H1 (cell line): ENCODE measurements around the gene DIAPH2. TPM values are rescaled to one million over a fixed set of nuclear protein-coding genes. Genes with fewer than 3 reads are reported as not detected.

Experiments
- CTCF ChIA-PET: fragments of 300-600 bp; sonication (Branson Sonifier 250); formaldehyde crosslinking; loops from one replicate; lab custom pipeline; 2021; ENCODE audit not compliant: partially characterized antibody; lab: Charles Lee
- POLR2A ChIA-PET: fragments of 300-600 bp; sonication (Branson Sonifier 250); formaldehyde crosslinking; loops from one replicate; lab custom pipeline; 2021; ENCODE audit warnings: inconsistent platforms; ENCODE audit not compliant: partially characterized antibody; lab: Charles Lee
- DNase-seq, 2 experiments: peaks; one replicate each; pipeline versions ENCODE4 v3.0.0 to v3.0.0-alpha.2; 2010 to 2022; ENCODE audit warnings: low spot score in 2 of 2, low read depth in 1 of 2, mixed read lengths in 1 of 2
- FAIRE-seq: peaks from 2 replicates; lab custom pipeline; 2011; peaks lifted over from hg19 to GRCh38; lab: Jason Lieb, UNC
- H2AFZ ChIP-seq: 2 replicates; pipeline ENCODE4 v1.8.1; 2012; ENCODE audit warnings: low read length, inconsistent platforms
- H2AK5ac ChIP-seq: 2 replicates; pipeline ENCODE4 v1.6.1; 2013; ENCODE audit warnings: low read depth, low read length
- H2BK120ac ChIP-seq: replicated peaks from 2 replicates; pipeline ENCODE3; 2013; ENCODE audit warnings: low read depth, low read length, inconsistent platforms
- H2BK12ac ChIP-seq: 2 replicates; pipeline ENCODE4 v1.6.1; 2013; ENCODE audit warnings: low read depth, low read length
- H2BK15ac ChIP-seq: 2 replicates; pipeline ENCODE4 v1.6.1; 2013; ENCODE audit warnings: low read length
- H2BK20ac ChIP-seq: 2 replicates; pipeline ENCODE4 v1.6.1; 2013; ENCODE audit warnings: low read length
- H2BK5ac ChIP-seq: 2 replicates; pipeline ENCODE4 v1.6.1; 2013; ENCODE audit warnings: low read depth, low read length
- H3K14ac ChIP-seq: 2 replicates; pipeline ENCODE4 v1.6.1; 2013; ENCODE audit warnings: inconsistent platforms; ENCODE audit not compliant: insufficient read length
- H3K18ac ChIP-seq: 2 replicates; pipeline ENCODE4 v1.6.1; 2013; ENCODE audit warnings: low read length; ENCODE audit errors: extremely low read depth
- H3K23ac ChIP-seq: 2 replicates; pipeline ENCODE4 v1.6.1; 2013; ENCODE audit warnings: inconsistent platforms; ENCODE audit not compliant: insufficient read length
- H3K23me2 ChIP-seq: 2 replicates; pipeline ENCODE4 v1.6.1; 2013; ENCODE audit warnings: low read depth, low read length
- H3K27ac ChIP-seq: 2 replicates; pipeline ENCODE4 v1.6.1; 2011; ENCODE audit warnings: low read depth, low read length, inconsistent platforms
- H3K27me3 ChIP-seq, 4 experiments: replicated peaks in 1 of 4; 1 replicate in 1 of 4; 2 replicates in 3 of 4; pipeline versions ENCODE4 v1.6.1 to v1.8.1; 2011 to 2013; ENCODE audit warnings: low read length in 3 of 4, mild to moderate bottlenecking in 3 of 4, inconsistent platforms in 2 of 4, mixed read lengths in 2 of 4, moderate library complexity in 1 of 4; ENCODE audit not compliant: control insufficient read depth in 3 of 4, insufficient read depth in 3 of 4; ENCODE audit errors: extremely low read depth in 1 of 4
- H3K36me3 ChIP-seq, 4 experiments: 2 replicates each; pipeline versions ENCODE4 v1.6.1 to v1.8.1; 2011 to 2013; ENCODE audit warnings: mild to moderate bottlenecking in 4 of 4, low read length in 3 of 4, moderate library complexity in 2 of 4, control low read depth in 1 of 4, inconsistent platforms in 1 of 4; ENCODE audit not compliant: insufficient read depth in 4 of 4, control insufficient read depth in 2 of 4
- H3K4ac ChIP-seq: replicated peaks from 2 replicates; pipeline ENCODE3; 2013; ENCODE audit warnings: low read length, low read depth, mixed read lengths, inconsistent platforms; ENCODE audit not compliant: insufficient read length
- H3K4me1 ChIP-seq, 4 experiments: replicated peaks in 1 of 4; 1 replicate in 1 of 4; 2 replicates in 3 of 4; pipeline versions ENCODE4 v1.6.1 to v1.8.1; 2011 to 2013; ENCODE audit warnings: low read length in 3 of 4, inconsistent platforms in 2 of 4, mixed read lengths in 1 of 4; ENCODE audit not compliant: insufficient read depth in 4 of 4, control insufficient read depth in 3 of 4
- H3K4me2 ChIP-seq, 2 experiments: 2 replicates each; pipeline versions ENCODE4 v1.6.1 to v1.8.1; 2011 to 2013; ENCODE audit warnings: low read depth in 2 of 2, low read length in 2 of 2, control low read depth in 1 of 2, inconsistent platforms in 1 of 2, mild to moderate bottlenecking in 1 of 2; ENCODE audit not compliant: insufficient read depth in 1 of 2
- H3K4me3 ChIP-seq, 4 experiments: fragments of 200-600, 300-600 bp in 1 of 4; sonication (generic), shearing (Covaris generic), sonication (Bioruptor Twin) in 1 of 4; 2 replicates each; pipeline versions ENCODE4 v1.5.1 to v1.8.1; 2011 to 2016; ENCODE audit warnings: low read length in 4 of 4, low read depth in 3 of 4, control low read depth in 2 of 4, inconsistent platforms in 2 of 4, mild to moderate bottlenecking in 2 of 4, mixed read lengths in 1 of 4, moderate library complexity in 1 of 4; ENCODE audit not compliant: insufficient read depth in 2 of 4; ENCODE audit errors: extremely low read depth in 1 of 4
- H3K56ac ChIP-seq: replicated peaks from 2 replicates; pipeline ENCODE3; 2013; ENCODE audit warnings: low read depth, mild to moderate bottlenecking, mixed read lengths, low read length, inconsistent platforms; ENCODE audit not compliant: insufficient read length
- H3K79me1 ChIP-seq: 2 replicates; pipeline ENCODE4 v1.6.1; 2013; ENCODE audit warnings: low read depth, low read length, control low read depth
- H3K79me2 ChIP-seq, 2 experiments: 2 replicates each; pipeline versions ENCODE4 v1.6.1 to v1.8.1; 2012 to 2013; ENCODE audit warnings: low read length in 2 of 2, mild to moderate bottlenecking in 2 of 2, inconsistent platforms in 1 of 2; ENCODE audit not compliant: insufficient read depth in 2 of 2, control insufficient read depth in 1 of 2
- H3K9ac ChIP-seq, 4 experiments: replicated peaks in 1 of 4; 1 replicate in 1 of 4; 2 replicates in 3 of 4; pipeline versions ENCODE4 v1.6.1 to v1.8.1; 2011 to 2013; ENCODE audit warnings: low read depth in 3 of 4, low read length in 3 of 4, control low read depth in 2 of 4, mild to moderate bottlenecking in 2 of 4, moderate library complexity in 2 of 4, inconsistent platforms in 1 of 4; ENCODE audit errors: extremely low read depth in 1 of 4
- H3K9me3 ChIP-seq, 2 experiments: 2 replicates each; pipeline versions ENCODE4 v1.6.1 to v1.8.1; 2012 to 2013; ENCODE audit warnings: mild to moderate bottlenecking in 2 of 2, moderate library complexity in 2 of 2, control low read depth in 1 of 2, inconsistent platforms in 1 of 2, low read depth in 1 of 2, low read length in 1 of 2, mixed read lengths in 1 of 2; ENCODE audit not compliant: insufficient read depth in 2 of 2
- H4K20me1 ChIP-seq, 2 experiments: replicated peaks in 1 of 2; 2 replicates each; pipeline versions ENCODE3 to v1.8.1; 2011 to 2013; ENCODE audit warnings: inconsistent platforms in 2 of 2, low read length in 2 of 2, mild to moderate bottlenecking in 1 of 2; ENCODE audit not compliant: insufficient read depth in 2 of 2, control insufficient read depth in 1 of 2
- H4K5ac ChIP-seq: 2 replicates; pipeline ENCODE4 v1.6.1; 2013; ENCODE audit warnings: low read length, low read depth, mixed read lengths, inconsistent platforms; ENCODE audit not compliant: insufficient read length
- H4K8ac ChIP-seq: 2 replicates; pipeline ENCODE4 v1.8.0; 2013; ENCODE audit warnings: mild to moderate bottlenecking, moderate library complexity, low read length, inconsistent platforms; ENCODE audit not compliant: insufficient read depth; ENCODE audit errors: extremely low read depth
- H4K91ac ChIP-seq: replicated peaks from 2 replicates; pipeline ENCODE3; 2013; ENCODE audit warnings: low read length, mixed read lengths, inconsistent platforms; ENCODE audit not compliant: insufficient read length
- BCL11A ChIP-seq, 2 experiments: IDR thresholded peaks; one replicate each; pipeline ENCODE4 v1.6.1; 2011; ENCODE audit warnings: low read depth in 2 of 2, low read length in 2 of 2, mild to moderate bottlenecking in 2 of 2
- CHD1 ChIP-seq: IDR thresholded peaks from 2 replicates; pipeline ENCODE4 v1.6.1; 2012; ENCODE audit warnings: low read depth, low read length, improper control_type of control experiment
- RNF2 ChIP-seq: fragments of 200-900, 300-1000 bp; sonication (generic); IDR thresholded peaks from 2 replicates; pipeline ENCODE4 v1.7.1; 2016; ENCODE audit warnings: borderline replicate concordance, low read depth, mild to moderate bottlenecking, antibody characterized with exemption, low read length; ENCODE audit not compliant: poor library complexity, severe bottlenecking; ENCODE audit errors: missing control alignments
- SIRT6 ChIP-seq: IDR thresholded peaks from one replicate; pipeline ENCODE4 v1.7.1; 2012; ENCODE audit warnings: low read length, inconsistent platforms
- SUZ12 ChIP-seq: fragments of 200-600 bp; sonication (generic); IDR thresholded peaks from 2 replicates; pipeline ENCODE4 v1.6.1; 2012; ENCODE audit warnings: mild to moderate bottlenecking, inconsistent platforms, low read length, moderate library complexity, mixed read lengths
- WGBS, 2 experiments: shearing (Covaris generic) in 1 of 2; methylation state at CpG; one replicate each; pipeline versions ENCODE4 v1.1.6 to v1.1.7; 2013 to 2015; ENCODE audit warnings: low lambda C conversion rate in 2 of 2, mixed read lengths in 2 of 2, inconsistent platforms in 1 of 2, low coverage in 1 of 2, missing lambda C conversion rate in 1 of 2; ENCODE audit not compliant: insufficient replicate concordance in 2 of 2, insufficient coverage in 1 of 2, insufficient read length in 1 of 2; ENCODE audit errors: extremely low coverage in 1 of 2, missing lambda C conversion rate in 1 of 2; 5-methylcytosine and 5-hydroxymethylcytosine counted together
- polyA plus RNA-seq, 7 experiments: library from polyadenylated mRNA; depleted of rRNA in 3 of 7; stranded (reverse) in 5 of 7; unstranded in 2 of 7; fragments of >200 nt in 5 of 7; fragments of 200-250 nt in 2 of 7; gene quantifications; 1 replicate in 5 of 7; 2 replicates in 1 of 7; 4 replicates in 1 of 7; pipeline versions ENCODE4 v1.2.1 to v1.2.3, GENCODE V29; 2011 to 2013; ENCODE audit warnings: missing spikeins in 2 of 7, mixed read lengths in 2 of 7
- total RNA-seq: library from RNA; stranded (reverse); fragmentation: NEBNext Ultra II Directional; extraction: Animal tissue kit (Norgen Biotek cat#: 25700); gene quantifications from 2 replicates; pipeline ENCODE4 v1.2.1, GENCODE V29; 2021

Gene DIAPH2
- total and polyA plus RNA-seq, 2 of the 8 experiments (the other 6 are each of a cell fraction or from before 2014, with no cell fraction given) = 4.4 to 24.3 TPM

DNA sequence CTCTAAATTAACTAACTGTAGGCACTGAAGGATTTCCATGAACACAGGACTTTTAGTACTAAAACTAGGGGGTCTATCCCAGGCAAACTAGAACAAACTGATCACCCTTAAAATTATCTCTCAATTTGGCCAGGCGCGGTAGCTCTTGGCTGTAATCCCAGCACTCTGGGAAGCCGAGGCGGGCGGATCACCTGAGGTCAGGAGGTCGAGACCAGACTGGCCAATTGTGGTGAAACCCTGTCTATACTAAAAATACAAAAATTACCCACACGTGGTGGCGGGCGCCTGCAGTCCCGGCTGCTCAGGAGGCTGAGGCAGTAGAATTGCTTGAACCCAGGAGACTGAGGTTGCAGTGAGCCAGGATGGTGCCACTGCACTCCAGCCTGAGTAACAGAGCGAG is 635.7 kb downstream of the DIAPH2 start:
- no peak for FAIRE-seq
- WGBS, 2 experiments = 96% methylated on average over 10 of the region's 11 CpGs; no CpG with 5 or more reads in 1 of the 2 experiments
- DNase-seq = no peak
- CTCF ChIA-PET = no interaction called here
- Histone ChIP-seq H3K9me3 (no peaks in the 10 kb centered on the region), H3K14ac (no peak overlapping the region), H4K8ac (no peak overlapping the region), H2BK15ac (no peak overlapping the region), H3K79me1 (no peaks in the 10 kb centered on the region), H2BK120ac (no peak overlapping the region), H3K18ac (no peak overlapping the region), H3K4me3 (no peak overlapping the region), H3K9ac (no peak overlapping the region), H2AK5ac (no peak overlapping the region), H3K27me3 (no peaks in the 10 kb centered on the region), H2BK20ac (no peak overlapping the region), H2AFZ (no peak overlapping the region), H3K23me2 (no peaks in the 10 kb centered on the region), H3K4me1 (no peaks in the 10 kb centered on the region), H4K5ac (no peak overlapping the region), H3K27ac (no peak overlapping the region), H4K91ac (no peak overlapping the region), H2BK12ac (no peak overlapping the region), H3K4me2 (no peak overlapping the region), H2BK5ac (no peak overlapping the region), H3K4ac (no peak overlapping the region), H4K20me1 (no peaks in the 10 kb centered on the region), H3K23ac (no peak overlapping the region), H3K36me3 (peaks cover 0 to 14% (median 0%) of the 10 kb centered on the region in 4 experiments; a peak in 3 of 8 replicates), H3K79me2 (peaks cover 0 to 78% of the 10 kb centered on the region in 2 experiments; a peak in 3 of 4 replicates), H3K56ac (no peak overlapping the region)
- POLR2A ChIA-PET = interaction anchor here (0.9 to 1.0 kb wide), 2 partner anchors 8 to 14 kb away, joined by 3 to 7 read pairs; no protein-coding TSS in a partner anchor
- TF ChIP-seq CHD1 = no peak
- TF ChIP-seq SUZ12 = no peak
- TF ChIP-seq BCL11A (IDR thresholded peaks at IDR 0.05; ENCODE audit: low read depth in 2 of 2, low read length in 2 of 2) = no peak
- TF ChIP-seq RNF2 = no peak
- TF ChIP-seq SIRT6 = no peak
